HG03432 (cell line): Measurements from ENCODE around the gene B3GNT2.
"Not testable (repeated sequence)": the region's sequence is repeated elsewhere in the genome, so short reads cannot be mapped to it uniquely, and the experiment has no call there.

Experiments
- ATAC-seq: cut with Tn5 transposase; IDR thresholded peaks from one replicate; pipeline ENCODE4 v1.9.1; 2021; ENCODE audit warnings: mild to moderate bottlenecking, moderate library complexity; ENCODE audit not compliant: unreplicated experiment

B3GNT2 gene

DNA sequence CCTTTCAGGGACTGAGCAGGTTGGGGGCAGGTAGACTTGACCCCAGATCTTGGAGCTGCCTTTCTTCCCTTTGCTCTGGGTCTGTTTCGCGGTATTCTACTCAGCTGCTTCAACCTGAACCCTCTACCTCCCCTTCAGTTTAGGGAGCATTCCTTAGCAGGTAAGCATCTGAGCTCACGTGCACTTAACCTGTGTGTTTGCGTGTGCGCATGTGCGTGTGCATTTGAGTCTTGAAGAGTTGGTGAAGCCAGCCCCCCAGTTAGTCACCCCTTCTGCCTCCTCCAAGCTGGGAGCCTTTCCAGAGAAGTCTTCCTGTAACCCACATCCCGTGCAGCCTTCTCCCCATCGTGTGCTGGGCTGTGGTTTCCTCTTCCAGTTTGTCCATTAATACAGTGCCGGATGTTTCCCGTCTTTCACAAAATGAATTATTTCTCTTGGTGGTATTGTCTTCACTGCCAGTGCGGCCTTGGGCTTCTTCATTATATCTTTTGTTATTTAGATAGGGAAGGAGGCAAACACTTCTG is 33.2 kb downstream of the B3GNT2 start:
- ATAC-seq = no peak

DNA sequence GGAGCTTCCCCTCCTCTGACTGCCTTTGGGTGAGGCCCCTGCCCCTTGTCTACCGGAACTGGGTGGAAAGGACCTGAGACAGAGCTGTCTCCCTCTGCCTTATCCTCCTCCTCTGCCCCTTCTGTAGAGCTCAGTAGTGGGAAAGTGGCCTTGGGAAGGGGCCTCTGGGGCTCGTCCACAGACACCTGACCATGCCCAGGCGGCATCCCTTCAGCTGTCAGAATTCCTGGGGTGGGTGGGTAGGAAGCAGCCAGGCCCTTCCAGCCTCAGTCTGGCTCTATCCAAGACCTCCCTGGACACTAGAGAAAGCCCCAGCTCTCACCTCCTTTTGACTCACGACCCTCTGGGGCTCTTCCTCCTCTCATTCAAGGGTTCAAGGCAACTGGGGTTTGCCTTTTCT is 35.6 kb downstream of the B3GNT2 start:
- ATAC-seq = no peak

GRCh38 chr2:62234755-62235655 is 39.1 kb downstream of the B3GNT2 start:
- ATAC-seq = no peak

DNA sequence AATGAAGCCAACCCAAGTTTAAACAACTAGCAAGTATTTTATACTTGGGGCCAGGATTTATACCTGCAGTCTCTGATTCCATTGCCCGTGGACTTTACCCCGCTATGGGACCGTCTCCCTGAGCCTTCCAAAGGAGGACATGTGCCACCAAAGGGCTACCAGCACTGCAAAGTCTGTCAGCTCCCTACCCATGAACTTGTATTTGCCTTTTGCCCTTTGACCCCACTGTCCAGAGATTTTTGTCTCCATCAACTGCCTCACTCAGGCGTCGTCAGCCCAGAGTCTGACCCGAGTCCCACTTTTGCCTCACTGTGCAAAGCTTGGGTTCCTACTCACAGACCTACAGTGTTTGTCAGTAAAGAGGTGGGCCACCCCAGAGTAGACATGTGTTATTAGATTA is 40.6 kb downstream of the B3GNT2 start:
- no peak for ATAC-seq

GRCh38 chr2:62238236-62238635 is 42.3 kb downstream of the B3GNT2 start:
- no peak for ATAC-seq

- no peak for ATAC-seq
These were observed 44.6 kb downstream of the B3GNT2 start for GRCh38 chr2:62240546-62240945.

- ATAC-seq = no peak
These were observed 48.1 kb downstream of the B3GNT2 start for GRCh38 chr2:62243983-62244382.

DNA sequence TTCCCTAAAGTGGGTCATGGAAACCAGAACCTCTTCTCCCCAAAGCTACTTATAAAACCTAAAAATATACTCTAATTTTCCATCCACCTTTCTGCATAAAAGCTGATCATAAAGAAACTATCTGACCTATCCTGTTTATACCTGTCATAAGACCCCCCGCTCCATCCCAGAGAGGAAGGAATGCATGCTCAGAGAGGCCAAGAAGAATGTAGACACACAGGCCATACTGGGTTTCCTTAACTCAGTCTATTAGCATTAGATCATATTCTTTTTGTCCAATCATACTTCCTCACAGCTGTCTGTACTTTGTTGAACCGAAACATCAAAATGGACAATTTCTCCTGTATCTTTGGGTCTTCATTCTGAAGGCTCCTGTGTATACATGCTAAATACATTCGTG is 52.3 kb downstream of the B3GNT2 start:
- no peak for ATAC-seq

GRCh38 chr2:62250239-62250638 is 54.3 kb downstream of the B3GNT2 start:
- ATAC-seq = no peak

GRCh38 chr2:62254424-62255266 is 58.7 kb downstream of the B3GNT2 start:
- no peak for ATAC-seq

GRCh38 chr2:62257466-62257865 is 61.6 kb downstream of the B3GNT2 start:
- ATAC-seq = no peak

DNA sequence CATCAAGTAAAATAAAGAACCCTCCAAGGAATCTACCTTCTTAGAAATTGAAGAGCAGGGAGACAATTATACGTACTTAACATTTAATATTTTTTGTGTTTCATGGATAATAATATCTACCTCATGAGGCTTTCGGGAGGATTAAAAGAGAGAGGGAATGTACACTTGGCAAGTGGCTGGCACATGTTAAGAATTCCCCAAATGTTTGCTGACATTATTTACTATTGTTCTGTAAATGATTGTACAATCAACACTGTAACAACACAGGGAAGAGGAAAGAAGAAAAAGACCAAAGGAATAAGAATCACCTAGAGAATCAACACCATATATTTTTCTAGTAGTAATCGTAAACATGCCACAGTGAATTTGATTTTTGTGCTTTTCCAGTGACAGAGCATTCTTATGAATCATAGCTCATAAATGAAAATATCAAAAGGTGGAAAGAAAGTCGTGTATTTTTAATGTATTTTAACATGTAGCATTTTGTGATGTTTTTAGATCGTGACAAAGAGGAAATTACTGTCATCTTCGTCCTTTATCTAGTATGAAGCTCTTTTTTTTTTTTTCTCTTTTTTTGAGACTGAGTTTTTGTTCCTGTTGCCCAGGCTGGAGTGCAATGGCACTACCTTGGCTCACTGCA is 67.3 kb downstream of the B3GNT2 start:
- ATAC-seq = no peak

DNA sequence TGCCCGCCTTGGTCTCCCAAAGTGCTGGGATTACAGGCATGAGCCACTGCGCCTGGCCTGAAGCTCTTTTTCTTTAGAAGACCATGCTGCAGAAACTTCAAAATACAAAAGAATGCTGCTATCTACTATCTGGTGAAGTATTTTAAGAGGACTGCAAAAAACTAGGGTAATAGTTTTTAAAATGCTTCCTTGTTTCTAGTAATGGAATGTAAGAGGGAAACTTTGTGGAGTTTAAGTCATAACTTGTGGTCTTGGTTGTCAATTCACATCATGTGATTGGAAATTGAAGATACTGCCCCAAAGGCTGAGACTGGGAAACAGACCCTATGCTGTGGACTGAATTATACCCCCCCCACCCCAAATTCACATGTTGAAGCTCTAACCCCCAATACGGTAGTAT is 68.3 kb downstream of the B3GNT2 start:
- no peak for ATAC-seq

- no peak for ATAC-seq
These were observed 69.2 kb downstream of the B3GNT2 start for GRCh38 chr2:62265106-62265505.

GRCh38 chr2:62266433-62267038 is 70.6 kb downstream of the B3GNT2 start:
- ATAC-seq = no peak

GRCh38 chr2:62267696-62268095 is 71.8 kb downstream of the B3GNT2 start:
- no peak for ATAC-seq

DNA sequence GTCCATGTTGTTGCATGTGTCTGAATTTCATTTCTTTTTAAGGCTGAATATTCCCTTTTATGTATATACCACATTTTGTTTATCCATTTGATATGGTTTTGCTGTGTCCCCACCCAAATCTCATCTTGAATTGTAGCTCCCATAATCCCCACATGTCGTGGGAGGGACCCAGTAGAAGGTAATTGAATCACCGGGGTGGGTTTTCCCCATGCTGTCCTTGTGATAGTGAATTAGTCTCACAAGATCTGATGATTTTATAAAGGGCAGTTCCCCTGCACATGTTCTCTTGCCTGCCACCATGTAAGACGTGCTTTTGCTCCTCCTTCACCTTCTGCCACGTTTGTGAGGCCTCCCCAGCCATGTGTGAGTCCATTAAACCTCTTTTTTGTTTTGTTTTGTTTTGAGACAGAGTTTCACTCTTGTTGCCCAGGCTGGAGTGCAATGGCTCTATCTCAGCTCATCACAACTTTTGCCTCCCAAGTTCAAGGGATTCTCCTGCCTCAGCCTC is 72.8 kb downstream of the B3GNT2 start:
- ATAC-seq = not testable (repeated sequence)

- ATAC-seq = no peak
These were observed 74.8 kb downstream of the B3GNT2 start for GRCh38 chr2:62270728-62271127.
